GM18519 (cell line): ENCODE data around the gene TMEM214.

ENCODE experiments used
- ATAC-seq: cut with Tn5 transposase; IDR thresholded peaks from one replicate; pipeline ENCODE4 v1.9.1; 2021; ENCODE audit warnings: mild to moderate bottlenecking, moderate library complexity; ENCODE audit not compliant: unreplicated experiment, low FRiP score

Gene TMEM214, protein sequence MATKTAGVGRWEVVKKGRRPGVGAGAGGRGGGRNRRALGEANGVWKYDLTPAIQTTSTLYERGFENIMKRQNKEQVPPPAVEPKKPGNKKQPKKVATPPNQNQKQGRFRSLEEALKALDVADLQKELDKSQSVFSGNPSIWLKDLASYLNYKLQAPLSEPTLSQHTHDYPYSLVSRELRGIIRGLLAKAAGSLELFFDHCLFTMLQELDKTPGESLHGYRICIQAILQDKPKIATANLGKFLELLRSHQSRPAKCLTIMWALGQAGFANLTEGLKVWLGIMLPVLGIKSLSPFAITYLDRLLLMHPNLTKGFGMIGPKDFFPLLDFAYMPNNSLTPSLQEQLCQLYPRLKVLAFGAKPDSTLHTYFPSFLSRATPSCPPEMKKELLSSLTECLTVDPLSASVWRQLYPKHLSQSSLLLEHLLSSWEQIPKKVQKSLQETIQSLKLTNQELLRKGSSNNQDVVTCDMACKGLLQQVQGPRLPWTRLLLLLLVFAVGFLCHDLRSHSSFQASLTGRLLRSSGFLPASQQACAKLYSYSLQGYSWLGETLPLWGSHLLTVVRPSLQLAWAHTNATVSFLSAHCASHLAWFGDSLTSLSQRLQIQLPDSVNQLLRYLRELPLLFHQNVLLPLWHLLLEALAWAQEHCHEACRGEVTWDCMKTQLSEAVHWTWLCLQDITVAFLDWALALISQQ

DNA sequence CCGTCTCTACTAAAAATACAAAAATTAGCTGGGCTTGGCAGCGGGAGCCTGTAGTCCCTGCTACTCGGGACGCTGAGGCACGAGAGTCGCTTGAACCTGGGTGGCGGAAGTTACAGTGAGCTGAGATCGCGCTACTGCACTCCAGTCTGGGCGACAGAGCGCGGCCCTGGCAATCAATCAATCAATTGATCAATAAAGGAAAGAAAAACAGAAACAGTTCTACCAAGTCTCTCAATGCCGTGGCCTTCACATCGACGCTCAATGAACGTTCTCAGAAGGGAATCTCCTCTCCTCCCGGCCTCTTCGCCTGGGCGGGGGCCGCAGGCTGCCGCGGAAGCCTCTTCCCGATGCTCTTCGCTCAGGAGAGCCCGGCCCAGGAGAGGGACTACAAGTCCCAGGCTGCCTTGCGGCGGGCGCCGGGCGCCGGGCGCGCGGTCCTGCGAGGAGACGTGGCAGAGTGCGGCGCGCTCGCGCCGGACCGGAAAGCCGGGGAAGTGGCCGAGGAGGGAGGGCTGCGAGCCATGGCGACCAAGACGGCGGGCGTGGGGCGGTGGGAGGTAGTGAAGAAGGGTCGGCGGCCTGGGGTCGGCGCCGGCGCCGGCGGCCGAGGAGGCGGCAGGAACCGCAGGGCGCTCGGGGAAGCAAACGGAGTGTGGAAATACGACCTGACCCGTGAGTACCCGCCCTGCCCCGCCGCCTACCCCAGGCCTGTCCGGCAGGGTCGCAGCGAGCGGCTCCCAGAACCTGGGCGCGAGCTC is at the start of gene TMEM214:
Gene TMEM214, plus strand, starts transcription at position 471 of the 758 bp plus-strand sequence. Its CDS starts 51 bp downstream, at position 522.
- ATAC-seq = peak; percentile 75

DNA sequence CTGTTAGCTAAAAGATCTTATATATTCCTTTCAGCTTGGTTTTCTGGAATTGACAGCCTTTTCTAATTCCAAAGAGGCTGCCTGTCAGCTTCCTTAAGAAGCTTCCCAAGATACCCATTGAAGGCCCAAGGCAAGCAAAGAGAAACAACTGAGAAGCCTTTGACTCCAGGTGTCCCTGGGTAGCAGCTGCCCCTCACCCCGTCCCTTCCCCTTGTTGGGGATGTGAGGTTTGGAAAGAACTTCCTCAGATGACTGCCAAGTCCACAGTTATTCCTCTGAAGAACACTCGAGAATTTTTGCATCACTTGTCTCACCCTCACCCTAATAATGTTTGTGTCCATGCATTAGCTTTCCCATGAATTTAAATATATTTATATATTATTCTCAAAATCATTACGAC is 49.0 kb upstream of the TMEM214 start:
- no peak for ATAC-seq

DNA sequence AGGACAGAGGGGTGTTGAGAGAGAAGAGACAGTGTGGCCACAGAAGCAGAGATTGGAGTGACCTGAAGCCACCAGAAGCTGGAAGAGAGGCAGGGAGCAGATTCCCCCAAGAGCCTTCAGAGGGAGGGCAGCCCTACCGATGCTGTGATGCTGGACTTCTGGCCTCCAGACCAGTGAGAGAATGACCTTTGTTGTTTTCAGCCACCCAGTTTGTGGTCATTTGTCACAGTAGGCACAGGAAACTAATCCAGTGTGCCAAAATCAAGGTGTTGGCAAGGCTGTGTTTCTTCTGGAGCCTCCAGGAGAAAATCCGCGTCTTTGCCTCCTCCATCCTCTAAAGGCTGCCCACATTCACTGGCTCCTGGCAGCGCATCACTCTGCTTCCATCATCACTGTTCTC is 47.0 kb upstream of the TMEM214 start:
- ATAC-seq = no peak

DNA sequence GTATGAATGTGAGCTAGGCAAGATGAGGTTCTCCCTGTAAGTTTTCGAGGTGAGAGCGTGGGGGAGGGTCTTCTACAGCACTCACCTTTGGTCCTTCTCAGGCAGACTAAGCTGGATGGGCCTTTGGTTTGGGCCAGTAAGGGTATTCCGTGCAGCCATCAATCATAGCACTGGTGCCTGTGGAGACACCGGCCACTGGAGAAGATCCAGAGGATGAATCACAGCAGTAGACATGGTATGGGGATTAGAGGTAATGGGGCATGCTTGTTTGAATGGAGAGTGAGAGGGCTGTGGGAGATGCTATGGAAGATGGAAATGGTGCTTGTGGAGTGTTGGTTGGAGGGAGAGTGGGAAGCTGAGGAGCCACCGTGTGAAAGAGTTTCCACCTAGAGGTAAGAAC is 46.2 kb upstream of the TMEM214 start:
- no peak for ATAC-seq

DNA sequence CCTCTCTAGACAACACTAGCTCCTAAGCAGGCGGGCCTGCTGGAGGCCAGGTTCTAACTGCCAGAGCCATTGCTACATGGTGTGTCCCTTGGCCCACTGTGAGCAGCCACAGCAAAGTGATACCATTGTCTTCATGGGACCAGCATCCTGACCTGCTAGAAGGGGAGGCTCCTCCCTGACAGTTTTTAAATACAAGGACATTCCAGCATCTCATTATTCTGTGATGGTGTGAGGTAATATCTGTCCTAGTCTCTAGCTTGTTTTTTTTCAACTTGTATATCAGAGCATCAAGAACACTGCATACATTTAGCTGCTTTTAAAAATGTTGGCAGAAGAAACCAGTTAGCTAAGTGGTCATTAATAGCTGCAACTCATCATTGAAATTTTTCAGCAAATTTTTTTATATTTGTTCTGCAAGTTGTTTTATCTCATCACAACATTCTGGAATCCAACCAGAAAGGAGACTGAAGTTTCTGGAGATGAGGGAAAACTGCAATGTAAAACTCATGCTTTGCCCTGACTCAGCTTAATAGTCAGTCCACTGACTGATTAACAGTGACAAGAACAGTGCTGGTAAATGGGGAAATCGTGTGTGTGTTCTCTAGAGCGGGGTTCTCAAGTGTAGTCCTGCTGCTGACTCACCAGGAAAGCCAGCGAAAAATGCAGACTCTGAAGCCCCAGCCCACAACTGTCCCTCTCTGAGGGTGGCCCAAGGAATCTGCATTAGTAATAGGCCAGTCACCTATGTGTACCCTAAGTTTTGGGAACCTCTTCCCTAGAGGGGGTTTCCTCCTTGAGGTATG is 44.5 kb upstream of the TMEM214 start:
- ATAC-seq = no peak

DNA sequence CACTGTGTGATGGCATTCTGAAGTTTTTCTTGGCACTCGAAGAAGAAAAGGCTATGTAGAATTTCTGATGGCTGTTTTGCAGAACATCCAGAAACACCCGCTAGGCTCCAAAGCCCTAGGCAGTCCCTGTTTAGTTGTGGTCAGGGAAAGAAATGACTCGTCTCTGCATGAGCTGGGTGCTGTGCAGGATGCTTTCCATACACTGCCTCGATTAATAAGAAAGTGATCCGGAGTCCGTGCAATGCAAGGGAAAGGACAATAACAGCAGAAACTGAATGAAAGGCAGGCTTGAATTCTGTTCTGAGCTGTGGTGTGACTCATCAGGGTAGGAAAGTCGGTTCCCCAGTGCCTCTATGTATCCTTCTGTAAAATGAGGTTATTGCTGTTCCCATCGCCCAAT is 43.6 kb upstream of the TMEM214 start:
- ATAC-seq = no peak

DNA sequence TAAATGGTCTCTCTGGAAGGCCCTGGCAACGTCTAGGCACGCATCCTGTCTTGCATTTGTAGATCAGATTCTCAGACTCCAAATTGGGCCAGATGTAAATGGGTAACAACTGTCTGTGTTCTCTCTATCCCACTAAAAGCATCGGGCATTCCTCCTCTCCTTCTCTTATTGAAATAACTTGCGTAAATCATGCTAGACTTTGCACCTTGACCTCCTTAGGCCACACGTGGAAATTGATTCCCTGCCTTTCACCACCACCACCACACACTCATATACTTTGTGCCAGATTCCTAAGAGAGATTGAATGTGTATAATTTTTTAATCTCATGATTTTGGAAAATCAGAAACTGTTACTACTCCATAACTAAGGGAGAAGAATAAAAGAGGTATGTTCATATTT is 41.0 kb upstream of the TMEM214 start:
- no peak for ATAC-seq

DNA sequence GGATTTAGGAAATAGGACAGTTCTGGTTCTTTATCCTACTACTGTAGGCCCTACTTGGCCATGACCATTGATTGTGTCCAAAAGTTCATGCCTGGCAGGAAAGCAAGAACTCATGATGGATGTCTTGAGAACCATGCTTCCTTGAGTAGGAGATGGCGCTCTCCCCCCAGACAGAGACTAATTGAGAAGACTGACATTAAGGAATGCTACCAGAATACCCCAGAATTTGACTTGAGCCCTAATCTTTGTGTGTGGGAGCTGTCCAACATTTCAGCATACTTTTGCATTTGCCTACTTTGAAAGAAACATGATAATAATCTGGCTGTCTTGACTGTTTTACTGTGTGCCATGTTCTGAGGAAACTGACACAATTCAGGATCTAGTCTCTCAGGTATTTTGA is 39.0 kb upstream of the TMEM214 start:
- ATAC-seq = no peak

DNA sequence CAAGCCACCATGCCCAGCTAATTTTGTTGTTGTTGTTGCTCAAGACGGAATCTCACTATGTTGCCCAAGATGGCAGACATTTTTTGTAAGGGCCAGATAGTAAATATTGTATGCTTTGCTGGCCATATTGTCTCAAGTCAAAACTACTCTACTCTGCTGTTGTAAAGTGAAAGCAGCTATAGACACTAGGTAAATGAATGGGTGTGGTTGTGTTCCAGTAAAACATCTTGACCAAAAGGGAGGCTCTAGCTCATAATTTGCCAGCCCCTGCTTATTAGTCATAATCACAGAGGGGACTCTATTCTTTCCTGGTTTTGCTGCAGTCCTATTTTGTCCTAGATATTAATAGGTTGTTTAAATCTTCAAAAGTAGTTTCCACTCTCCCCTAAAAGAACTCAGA is 37.8 kb upstream of the TMEM214 start:
- no peak for ATAC-seq

DNA sequence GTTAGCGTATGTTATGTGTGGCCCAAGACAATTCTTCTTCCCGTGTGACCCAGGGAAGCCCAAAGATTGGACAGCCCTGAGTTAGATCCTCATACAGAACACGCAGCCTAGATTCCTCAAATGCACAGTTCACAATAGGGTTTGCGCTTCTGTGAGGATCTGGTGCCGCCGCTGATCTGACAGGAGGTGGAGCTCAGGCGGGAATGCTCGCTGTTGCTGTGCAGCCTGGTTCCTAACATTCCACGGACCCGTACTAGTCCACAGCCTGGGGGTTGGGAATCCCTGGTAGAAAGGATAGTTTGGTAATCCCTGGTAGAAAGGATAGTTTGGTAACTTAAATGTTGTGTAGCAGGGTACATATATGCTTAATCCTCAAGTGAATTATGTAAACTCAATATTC is 35.4 kb upstream of the TMEM214 start:
- no peak for ATAC-seq

DNA sequence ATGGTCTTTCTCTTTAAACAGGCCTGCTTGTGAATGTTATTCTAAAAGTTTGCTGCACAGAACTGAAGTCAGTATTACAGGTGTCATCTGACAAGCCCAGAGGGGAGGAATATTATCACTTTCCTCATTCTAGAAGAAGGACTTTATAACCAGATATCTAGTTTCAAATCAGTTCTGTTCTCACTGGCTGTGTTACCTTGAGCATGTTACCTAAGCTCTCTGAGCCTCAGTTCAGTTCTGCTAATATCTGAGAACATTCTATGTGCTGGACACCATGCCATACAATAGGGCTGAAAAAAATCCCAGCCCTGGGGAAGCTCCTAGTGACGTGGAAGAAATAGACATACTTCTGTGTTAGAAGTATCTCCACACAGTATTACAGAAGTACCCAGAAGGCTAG is 34.4 kb upstream of the TMEM214 start:
- no peak for ATAC-seq

DNA sequence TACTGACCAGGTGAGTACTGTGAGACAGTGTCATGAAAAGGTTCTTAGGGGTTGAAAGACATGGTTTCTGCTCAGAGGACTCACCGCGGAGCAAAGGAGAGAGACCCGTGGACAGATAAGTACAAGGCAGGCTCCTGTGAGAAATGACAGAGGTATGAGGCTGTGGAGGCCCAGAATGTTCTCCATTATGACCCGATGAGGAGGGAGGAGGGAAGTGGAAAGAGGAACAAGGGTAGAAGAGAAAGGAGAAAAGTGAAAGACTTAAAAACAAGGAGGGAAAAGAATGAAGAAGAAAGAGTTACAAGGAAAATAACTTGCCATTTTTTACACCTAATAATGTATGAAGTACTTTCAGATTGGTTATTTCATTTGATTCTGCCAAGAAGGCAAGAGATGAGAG is 32.5 kb upstream of the TMEM214 start:
- no peak for ATAC-seq

DNA sequence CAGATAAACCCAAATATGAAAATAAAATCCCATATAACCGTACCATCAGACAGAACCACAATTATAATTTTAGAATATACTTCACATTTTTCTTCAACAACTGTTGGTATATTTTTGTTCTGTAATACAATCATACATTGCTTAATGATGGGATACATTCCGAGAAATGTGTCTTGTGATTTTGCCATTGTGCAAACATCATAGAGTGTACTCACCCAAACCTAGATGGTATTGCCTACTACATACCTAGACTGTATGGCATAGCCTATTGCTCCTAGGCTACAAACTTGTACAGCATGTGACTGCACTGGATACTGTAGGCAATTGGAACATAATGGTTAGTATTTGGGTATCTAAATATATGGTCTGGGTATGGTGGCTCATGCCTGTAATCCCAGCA is 31.8 kb upstream of the TMEM214 start:
- ATAC-seq = no peak

DNA sequence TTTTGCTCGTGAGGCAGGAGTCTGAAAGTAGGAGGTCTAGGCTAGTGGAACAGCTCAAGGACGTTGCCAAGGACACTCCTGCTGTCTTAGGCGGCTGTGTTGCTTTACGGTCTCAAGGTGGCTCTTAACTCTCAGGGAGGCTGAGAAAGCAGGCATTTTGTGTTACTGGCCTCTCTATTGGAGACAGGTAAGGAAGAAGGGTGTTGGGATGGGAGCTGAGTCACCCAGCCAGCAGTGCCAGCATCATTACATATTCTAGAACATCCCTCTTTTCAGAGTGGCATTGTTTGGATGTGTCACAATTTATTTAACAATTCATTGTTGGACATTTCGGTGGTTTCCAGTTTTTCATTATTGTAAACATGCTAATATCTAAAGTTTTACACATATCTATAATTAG is 30.8 kb upstream of the TMEM214 start:
- ATAC-seq = no peak

DNA sequence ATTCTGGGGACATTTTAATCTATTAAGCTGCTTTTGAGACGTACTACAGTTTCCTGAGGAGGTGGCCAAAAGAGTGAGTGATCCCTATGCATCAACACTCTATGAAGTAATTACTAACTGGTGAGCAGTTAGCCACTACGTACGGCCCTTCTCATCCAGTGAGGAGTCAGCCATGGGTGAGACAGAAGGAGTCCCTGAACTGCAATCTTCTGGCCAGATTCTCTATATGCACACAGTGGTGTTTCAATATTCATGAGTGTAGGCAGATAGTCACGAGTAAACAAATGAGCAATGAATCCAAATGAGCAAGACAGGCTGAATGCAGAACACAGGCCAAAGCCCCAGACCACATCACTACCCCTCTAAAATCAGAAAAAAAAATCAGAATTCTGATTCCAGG is 29.8 kb upstream of the TMEM214 start:
- ATAC-seq = no peak

DNA sequence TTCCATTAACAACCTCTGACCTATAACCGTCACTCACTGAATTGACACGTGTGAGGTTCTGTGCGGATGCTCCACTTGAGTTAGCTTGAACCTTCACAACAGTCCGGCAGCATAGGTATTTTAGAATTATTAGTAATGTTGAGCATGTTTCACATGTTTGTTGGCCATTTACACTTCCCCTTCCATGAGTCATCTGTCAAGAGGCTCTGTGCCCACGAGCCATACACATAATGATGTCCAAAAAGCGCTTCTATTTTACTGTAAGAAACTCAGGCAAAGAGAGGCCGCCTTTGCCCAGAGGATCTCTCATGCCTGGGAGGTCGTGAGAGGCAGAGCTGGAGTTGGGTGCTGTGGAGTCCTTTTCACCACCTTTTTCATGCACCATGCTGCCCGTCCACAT is 28.9 kb upstream of the TMEM214 start:
- no peak for ATAC-seq

DNA sequence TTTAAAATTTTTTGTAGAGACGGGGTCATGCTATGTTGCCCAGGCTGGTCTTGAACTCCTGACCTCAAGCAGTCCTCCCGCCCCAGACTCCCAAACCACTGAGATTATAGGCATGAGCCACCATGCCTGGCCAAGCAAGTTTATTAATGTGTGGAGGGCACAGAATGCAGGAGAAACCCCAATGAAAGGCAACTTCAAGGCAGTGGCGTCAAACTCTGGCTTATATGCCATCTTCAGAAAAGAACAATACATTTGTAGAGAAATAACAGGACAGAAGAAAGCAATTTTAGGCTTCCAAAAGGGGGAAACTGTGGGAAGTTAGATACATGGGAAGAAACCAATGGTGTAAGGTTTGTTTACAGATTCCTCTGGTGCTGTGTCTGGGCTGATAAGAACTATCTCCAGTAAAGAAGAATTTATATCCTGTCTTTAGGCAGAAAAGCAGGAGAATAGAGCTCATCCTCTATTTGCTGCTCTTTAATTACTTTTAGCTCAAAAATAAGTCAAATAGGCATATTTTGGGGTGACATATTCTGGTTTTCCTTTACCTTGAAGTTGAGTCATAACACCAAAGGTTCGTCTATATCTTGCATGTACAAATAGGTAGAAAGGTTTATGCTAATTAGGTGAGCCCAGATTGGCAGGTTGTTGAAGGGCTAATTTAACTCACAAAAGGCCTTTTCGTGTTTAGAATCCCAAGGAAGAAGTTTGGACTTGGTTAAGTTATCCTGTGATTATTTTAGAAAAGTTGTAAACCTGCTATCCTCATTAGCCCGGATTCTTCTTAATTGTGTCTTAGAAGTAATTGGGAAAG is 26.0 kb upstream of the TMEM214 start:
- no peak for ATAC-seq

DNA sequence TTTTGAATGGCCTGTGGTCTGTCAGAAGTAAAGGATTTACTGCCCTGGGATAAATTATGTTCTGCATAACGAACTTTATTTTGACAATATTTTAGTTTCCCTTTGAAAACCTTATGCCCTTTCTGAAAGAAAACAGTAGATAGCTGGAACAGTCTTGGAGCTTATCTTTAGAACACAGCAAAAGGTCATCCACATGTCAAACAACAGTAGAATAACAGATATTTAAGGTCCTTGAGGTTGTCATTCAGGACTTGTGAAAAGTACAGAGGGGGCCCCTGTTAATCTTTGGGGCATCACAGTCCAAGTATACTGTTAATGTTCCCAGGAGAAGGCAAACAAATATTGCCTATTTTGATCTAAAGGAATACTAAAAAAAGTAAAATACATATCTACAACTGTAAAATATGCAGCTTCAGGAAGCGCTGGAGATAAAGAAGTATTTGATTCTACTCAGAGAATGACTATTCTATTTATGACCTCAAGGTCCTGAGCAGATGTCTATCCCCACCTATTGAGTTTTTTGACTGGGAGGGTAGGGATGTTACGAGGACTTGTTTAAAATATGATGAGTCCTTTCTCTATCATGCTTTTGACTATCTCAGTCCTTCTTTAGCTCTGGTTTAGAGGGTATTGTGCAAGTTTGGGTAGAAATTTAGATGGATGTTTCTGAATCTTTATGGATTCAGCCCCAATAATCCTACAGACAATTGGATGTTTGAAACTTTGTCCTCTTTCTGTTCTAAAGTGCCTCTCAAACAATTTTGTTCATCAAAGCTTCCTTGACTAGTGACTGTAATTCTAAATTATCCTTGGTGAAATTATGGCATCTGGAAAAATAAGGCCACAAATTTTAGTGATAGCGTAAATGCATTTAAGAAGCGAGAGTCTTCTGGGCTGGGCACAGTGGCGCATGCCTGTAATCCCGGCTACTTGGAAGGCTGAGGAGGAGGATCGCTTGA is 25.1 kb upstream of the TMEM214 start:
- no peak for ATAC-seq

DNA sequence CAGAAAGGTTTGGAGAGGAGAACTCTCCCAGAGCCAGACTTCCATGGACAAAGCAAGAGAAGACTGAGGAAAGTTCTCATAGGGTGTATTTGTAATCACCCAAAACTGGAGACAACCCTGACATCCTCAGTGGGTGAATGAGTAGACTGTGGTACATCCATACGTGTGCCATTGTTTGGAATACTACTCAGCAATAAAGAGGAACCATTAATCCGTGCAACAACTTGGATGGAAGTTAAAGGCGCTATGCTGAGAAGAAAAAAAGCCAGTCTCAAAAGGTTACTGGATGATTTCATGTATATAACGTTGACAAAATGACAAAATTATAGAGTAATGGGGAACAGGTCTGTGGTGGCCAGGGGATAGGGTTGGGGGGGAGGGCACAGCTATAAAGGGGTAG is 24.1 kb upstream of the TMEM214 start:
- ATAC-seq = no peak
